EH (cell line): ENCODE data around the gene LIPI.
"Not testable (repeated sequence)": the region's sequence is repeated elsewhere in the genome, so short reads cannot be mapped to it uniquely, and the experiment has no call there.

ENCODE experiments used
- DNase-seq: peaks from one replicate; pipeline ENCODE4 v3.0.0-alpha.2; 2015; ENCODE audit warnings: low read depth

Gene LIPI

GRCh38 chr21:14116080-14116481 lies 94.7 kb downstream of the LIPI start:
- no peak for DNase-seq

GRCh38 chr21:14115646-14116045 lies 95.1 kb downstream of the LIPI start:
- no peak for DNase-seq

- no peak for DNase-seq
These were observed 96.5 kb downstream of the LIPI start for GRCh38 chr21:14114251-14114650.

GRCh38 chr21:14104564-14104963 lies 106.2 kb downstream of the LIPI start:
- not testable (repeated sequence) for DNase-seq

GRCh38 chr21:14099570-14099969 lies 111.2 kb downstream of the LIPI start:
- DNase-seq: no peak

GRCh38 chr21:14097881-14098499 lies 112.8 kb downstream of the LIPI start:
- no peak for DNase-seq

- no peak for DNase-seq
These were observed 114.2 kb downstream of the LIPI start for GRCh38 chr21:14096577-14096976.

GRCh38 chr21:14096172-14096571 lies 114.6 kb downstream of the LIPI start:
- no peak for DNase-seq

GRCh38 chr21:14095056-14095455 lies 115.7 kb downstream of the LIPI start:
- no peak for DNase-seq

GRCh38 chr21:14092834-14093560 lies 117.8 kb downstream of the LIPI start:
- no peak for DNase-seq

- peak; percentile 20 for DNase-seq
These were observed 120.6 kb downstream of the LIPI start for GRCh38 chr21:14090184-14090583.

GRCh38 chr21:14088391-14088790 lies 122.4 kb downstream of the LIPI start:
- DNase-seq: no peak

GRCh38 chr21:14086553-14086952 lies 124.2 kb downstream of the LIPI start:
- DNase-seq: no peak

- no peak for DNase-seq
These were observed 126.1 kb downstream of the LIPI start for GRCh38 chr21:14084701-14085100.

- no peak for DNase-seq
These were observed 126.7 kb downstream of the LIPI start for GRCh38 chr21:14084068-14084501.

- DNase-seq: no peak
These were observed 130.0 kb downstream of the LIPI start for GRCh38 chr21:14080764-14081096.

- no peak for DNase-seq
These were observed 130.6 kb downstream of the LIPI start for GRCh38 chr21:14080040-14080763.

GRCh38 chr21:14078746-14079375 lies 131.9 kb downstream of the LIPI start:
- DNase-seq: no peak

- DNase-seq: no peak
These were observed 134.5 kb downstream of the LIPI start for GRCh38 chr21:14076143-14076806.

GRCh38 chr21:14075346-14076142 lies 135.2 kb downstream of the LIPI start:
- no peak for DNase-seq

- DNase-seq: no peak
These were observed 136.6 kb downstream of the LIPI start for GRCh38 chr21:14074177-14074576.
